ENCODE results near the gene SCP2D1.
"Not testable (repeated sequence)": the region's sequence is repeated elsewhere in the genome, so short reads cannot be mapped to it uniquely, and the experiment has no call there.

The SCP2D1 gene

GRCh38 chr20:18813483-18813882 is at the start of gene SCP2D1:
TSS of gene SCP2D1 (plus strand) at chr20:18813783. CDS start at chr20:18813816, 33 bp downstream.
- H3K4me3 ChIP-seq (ENCODE audit: low read depth, low read length) = no peak within 1 kb of the TSS
- H2AFZ ChIP-seq (ENCODE audit: low read length, unreplicated experiment) = no peak within 1 kb of the TSS
- no peaks in the 10 kb centered on the region for H3K36me3 ChIP-seq (ENCODE audit: insufficient read depth, low read length)
- peaks cover 7% of the 10 kb centered on the region; the same call in 1 of the 2 replicates for H3K27me3 ChIP-seq (ENCODE audit: insufficient read depth, low read length)
- H3K79me2 ChIP-seq (ENCODE audit: control insufficient read depth, insufficient read depth, low read length, unreplicated experiment) = no peaks in the 10 kb centered on the region
- H3K4me1 ChIP-seq (ENCODE audit: control insufficient read depth, insufficient read depth, low read length, unreplicated experiment) = no peaks in the 10 kb centered on the region
- no peak within 1 kb of the TSS for H3K27ac ChIP-seq (ENCODE audit: low read depth, low read length)

- Histone ChIP-seq H3K4me3 (ENCODE audit: low read depth, low read length) (no peak overlapping the region), H3K36me3 (ENCODE audit: insufficient read depth, low read length) (no peaks in the 10 kb centered on the region), H3K4me1 (ENCODE audit: control insufficient read depth, insufficient read depth, low read length, unreplicated experiment) (no peaks in the 10 kb centered on the region), H3K79me2 (ENCODE audit: control insufficient read depth, insufficient read depth, low read length, unreplicated experiment) (no peaks in the 10 kb centered on the region), H3K27ac (ENCODE audit: low read depth, low read length) (no peak overlapping the region), H2AFZ (ENCODE audit: low read length, unreplicated experiment) (no peak overlapping the region), H3K27me3 (ENCODE audit: insufficient read depth, low read length) (peaks cover 5% of the 10 kb centered on the region)
Observed at GRCh38 chr20:18767676-18768075, 45.9 kb upstream of the SCP2D1 start.

GRCh38 chr20:18773566-18773965 is 40.0 kb upstream of the SCP2D1 start:
- Histone ChIP-seq H3K27ac (ENCODE audit: low read depth, low read length) (no peak overlapping the region), H3K79me2 (ENCODE audit: control insufficient read depth, insufficient read depth, low read length, unreplicated experiment) (no peaks in the 10 kb centered on the region), H3K4me3 (ENCODE audit: low read depth, low read length) (no peak overlapping the region), H2AFZ (ENCODE audit: low read length, unreplicated experiment) (no peak overlapping the region), H3K27me3 (ENCODE audit: insufficient read depth, low read length) (peaks cover 19% of the 10 kb centered on the region), H3K36me3 (ENCODE audit: insufficient read depth, low read length) (no peaks in the 10 kb centered on the region), H3K4me1 (ENCODE audit: control insufficient read depth, insufficient read depth, low read length, unreplicated experiment) (no peaks in the 10 kb centered on the region)

- Histone ChIP-seq H3K79me2 (ENCODE audit: control insufficient read depth, insufficient read depth, low read length, unreplicated experiment) (no peaks in the 10 kb centered on the region), H3K4me1 (ENCODE audit: control insufficient read depth, insufficient read depth, low read length, unreplicated experiment) (no peaks in the 10 kb centered on the region), H3K27me3 (ENCODE audit: insufficient read depth, low read length) (peaks cover 19% of the 10 kb centered on the region), H3K4me3 (ENCODE audit: low read depth, low read length) (no peak overlapping the region), H3K27ac (ENCODE audit: low read depth, low read length) (no peak overlapping the region), H2AFZ (ENCODE audit: low read length, unreplicated experiment) (no peak overlapping the region), H3K36me3 (ENCODE audit: insufficient read depth, low read length) (no peaks in the 10 kb centered on the region)
Observed at GRCh38 chr20:18774207-18774606, 39.4 kb upstream of the SCP2D1 start.

GRCh38 chr20:18775633-18776032 is 38.0 kb upstream of the SCP2D1 start:
- no peaks in the 10 kb centered on the region for H3K36me3 ChIP-seq (ENCODE audit: insufficient read depth, low read length)
- H3K4me3 ChIP-seq (ENCODE audit: low read depth, low read length) = no peak overlapping the region
- no peaks in the 10 kb centered on the region for H3K4me1 ChIP-seq (ENCODE audit: control insufficient read depth, insufficient read depth, low read length, unreplicated experiment)
- no peak overlapping the region for H3K27ac ChIP-seq (ENCODE audit: low read depth, low read length)
- peaks cover 25% of the 10 kb centered on the region for H3K27me3 ChIP-seq (ENCODE audit: insufficient read depth, low read length)
- H2AFZ ChIP-seq (ENCODE audit: low read length, unreplicated experiment) = no peak overlapping the region
- no peaks in the 10 kb centered on the region for H3K79me2 ChIP-seq (ENCODE audit: control insufficient read depth, insufficient read depth, low read length, unreplicated experiment)

GRCh38 chr20:18778690-18779392 is 34.7 kb upstream of the SCP2D1 start:
- Histone ChIP-seq H3K27ac (ENCODE audit: low read depth, low read length) (no peak overlapping the region), H3K79me2 (ENCODE audit: control insufficient read depth, insufficient read depth, low read length, unreplicated experiment) (no peaks in the 10 kb centered on the region), H3K36me3 (ENCODE audit: insufficient read depth, low read length) (no peaks in the 10 kb centered on the region), H3K27me3 (ENCODE audit: insufficient read depth, low read length) (peaks cover 26% of the 10 kb centered on the region), H3K4me1 (ENCODE audit: control insufficient read depth, insufficient read depth, low read length, unreplicated experiment) (no peaks in the 10 kb centered on the region), H3K4me3 (ENCODE audit: low read depth, low read length) (no peak overlapping the region), H2AFZ (ENCODE audit: low read length, unreplicated experiment) (no peak overlapping the region)

- H3K36me3 ChIP-seq (ENCODE audit: insufficient read depth, low read length) = no peaks in the 10 kb centered on the region
- no peak overlapping the region for H3K4me3 ChIP-seq (ENCODE audit: low read depth, low read length)
- no peak overlapping the region for H2AFZ ChIP-seq (ENCODE audit: low read length, unreplicated experiment)
- H3K27me3 ChIP-seq (ENCODE audit: insufficient read depth, low read length) = peaks cover 37% of the 10 kb centered on the region
- H3K4me1 ChIP-seq (ENCODE audit: control insufficient read depth, insufficient read depth, low read length, unreplicated experiment) = no peaks in the 10 kb centered on the region
- no peaks in the 10 kb centered on the region for H3K79me2 ChIP-seq (ENCODE audit: control insufficient read depth, insufficient read depth, low read length, unreplicated experiment)
- H3K27ac ChIP-seq (ENCODE audit: low read depth, low read length) = no peak overlapping the region
Observed at GRCh38 chr20:18780385-18781130, 33.0 kb upstream of the SCP2D1 start.

- H3K27me3 ChIP-seq (ENCODE audit: insufficient read depth, low read length) = peaks cover 41% of the 10 kb centered on the region
- no peak overlapping the region for H2AFZ ChIP-seq (ENCODE audit: low read length, unreplicated experiment)
- no peak overlapping the region for H3K27ac ChIP-seq (ENCODE audit: low read depth, low read length)
- no peak overlapping the region for H3K4me3 ChIP-seq (ENCODE audit: low read depth, low read length)
- no peaks in the 10 kb centered on the region for H3K36me3 ChIP-seq (ENCODE audit: insufficient read depth, low read length)
- no peaks in the 10 kb centered on the region for H3K79me2 ChIP-seq (ENCODE audit: control insufficient read depth, insufficient read depth, low read length, unreplicated experiment)
- no peaks in the 10 kb centered on the region for H3K4me1 ChIP-seq (ENCODE audit: control insufficient read depth, insufficient read depth, low read length, unreplicated experiment)
Observed at GRCh38 chr20:18781509-18781908, 32.1 kb upstream of the SCP2D1 start.

GRCh38 chr20:18783385-18783959 is 30.1 kb upstream of the SCP2D1 start:
- Histone ChIP-seq H3K27me3 (ENCODE audit: insufficient read depth, low read length) (peaks cover 45% of the 10 kb centered on the region), H3K27ac (ENCODE audit: low read depth, low read length) (no peak overlapping the region), H3K4me3 (ENCODE audit: low read depth, low read length) (no peak overlapping the region), H3K4me1 (ENCODE audit: control insufficient read depth, insufficient read depth, low read length, unreplicated experiment) (no peaks in the 10 kb centered on the region), H3K79me2 (ENCODE audit: control insufficient read depth, insufficient read depth, low read length, unreplicated experiment) (no peaks in the 10 kb centered on the region), H2AFZ (ENCODE audit: low read length, unreplicated experiment) (no peak overlapping the region), H3K36me3 (ENCODE audit: insufficient read depth, low read length) (no peaks in the 10 kb centered on the region)

GRCh38 chr20:18787046-18787445 is 26.5 kb upstream of the SCP2D1 start:
- H3K79me2 ChIP-seq (ENCODE audit: control insufficient read depth, insufficient read depth, low read length, unreplicated experiment); H2AFZ ChIP-seq (ENCODE audit: low read length, unreplicated experiment); H3K4me3 ChIP-seq (ENCODE audit: low read depth, low read length); H3K36me3 ChIP-seq (ENCODE audit: insufficient read depth, low read length); H3K27ac ChIP-seq (ENCODE audit: low read depth, low read length); H3K4me1 ChIP-seq (ENCODE audit: control insufficient read depth, insufficient read depth, low read length, unreplicated experiment): not testable (repeated sequence)
- H3K27me3 ChIP-seq (ENCODE audit: insufficient read depth, low read length) = peaks cover 70% of the 10 kb centered on the region

- H3K27ac ChIP-seq (ENCODE audit: low read depth, low read length) = no peak overlapping the region
- H3K4me3 ChIP-seq (ENCODE audit: low read depth, low read length) = no peak overlapping the region
- no peak overlapping the region for H2AFZ ChIP-seq (ENCODE audit: low read length, unreplicated experiment)
- no peaks in the 10 kb centered on the region for H3K36me3 ChIP-seq (ENCODE audit: insufficient read depth, low read length)
- peaks cover 65% of the 10 kb centered on the region for H3K27me3 ChIP-seq (ENCODE audit: insufficient read depth, low read length)
- H3K4me1 ChIP-seq (ENCODE audit: control insufficient read depth, insufficient read depth, low read length, unreplicated experiment) = no peaks in the 10 kb centered on the region
- H3K79me2 ChIP-seq (ENCODE audit: control insufficient read depth, insufficient read depth, low read length, unreplicated experiment) = no peaks in the 10 kb centered on the region
Observed at GRCh38 chr20:18788021-18788420, 25.6 kb upstream of the SCP2D1 start.
